Muscle of arm (tissue), 12 donors: ENCODE data around the gene TBL2. TPM values are rescaled to one million over a fixed set of nuclear protein-coding genes. Genes with fewer than 3 reads are reported as not detected.
A peak's percentile ranks its signal among the peaks of the same experiment; 100 is the strongest.
"Not testable (repeated sequence)": the region's sequence is repeated elsewhere in the genome, so short reads cannot be mapped to it uniquely, and the experiment has no call there.

Experiments
- DNase-seq: peaks from one replicate; pipeline ENCODE4 v3.0.0-alpha.2; 2013
- polyA plus RNA-seq, 12 donors: library from polyadenylated mRNA; unstranded; fragments of 120-200 nt; gene quantifications; one replicate each; pipeline ENCODE4 v1.2.1, GENCODE V29; 2013; ENCODE audit not compliant: insufficient read length in 12 of 12

TBL2 gene
- polyA plus RNA-seq, 12 donors: 21.6 to 48.7 (median 26.5) TPM; not detected in 1

- no peak for DNase-seq
These were observed 4.6 kb downstream of the TBL2 start for GRCh38 chr7:73573791-73574190.

- DNase-seq: no peak
These were observed 5.1 kb downstream of the TBL2 start for GRCh38 chr7:73573276-73573675.

DNA sequence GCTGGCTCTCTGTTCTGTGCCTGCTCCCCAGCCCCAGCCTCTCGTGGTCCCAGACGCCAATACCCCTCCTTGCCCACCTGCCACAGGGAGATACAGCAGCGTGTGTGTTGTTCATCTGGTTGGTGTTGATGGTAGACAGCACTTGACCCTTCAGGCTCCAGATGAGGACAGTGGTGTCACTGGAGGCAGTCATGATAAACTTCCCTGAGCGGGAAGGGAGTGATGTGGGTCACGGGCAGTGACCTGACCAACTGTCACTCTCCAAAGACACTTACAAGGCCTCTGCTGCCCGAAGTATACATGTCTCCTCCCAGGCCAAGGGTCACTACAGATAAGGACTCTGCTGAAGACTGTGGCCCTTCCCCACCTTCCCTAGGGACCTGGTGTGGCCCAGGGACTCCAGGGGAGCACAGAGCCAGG, 5.6 kb downstream of the TBL2 start:
- no peak for DNase-seq

DNA sequence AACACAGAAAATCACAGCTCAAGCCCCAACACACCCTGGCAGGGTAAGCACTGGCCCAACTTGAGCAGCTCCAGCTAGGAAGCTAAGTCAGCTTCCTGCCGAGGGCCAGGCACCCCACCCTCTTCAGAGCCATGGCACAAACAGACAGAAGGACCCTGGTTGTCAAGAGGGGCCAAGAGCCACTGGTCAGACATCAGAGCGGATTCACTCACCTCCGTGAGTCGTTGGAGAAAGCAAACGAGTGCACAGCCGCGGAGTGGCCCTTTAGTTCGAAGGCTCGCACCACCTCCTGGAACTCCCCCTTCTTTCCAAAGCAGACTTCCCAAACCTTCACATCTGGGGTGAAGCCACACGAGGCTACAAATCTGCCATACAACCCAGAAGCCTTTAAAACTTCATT, 7.4 kb downstream of the TBL2 start:
- no peak for DNase-seq

DNA sequence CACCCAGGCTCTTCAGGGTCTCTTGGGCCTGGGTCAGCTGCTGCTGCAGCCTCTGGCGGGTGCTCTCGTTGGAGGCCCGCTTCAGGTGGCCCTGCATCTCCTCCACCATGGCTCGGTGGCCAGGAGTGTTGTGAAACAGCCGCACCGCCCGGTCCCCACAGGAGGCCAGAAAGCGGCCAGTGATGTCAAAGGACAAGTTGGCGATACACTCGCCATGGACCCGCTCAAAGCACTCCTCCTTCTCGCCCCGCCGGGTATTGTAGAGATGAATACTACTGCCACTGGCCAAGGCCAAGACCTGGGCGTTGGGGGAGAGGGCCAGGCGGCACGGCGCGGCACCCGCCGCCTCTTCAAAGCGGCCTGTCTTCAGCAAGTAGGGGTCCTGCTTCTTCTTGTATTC, 7.9 kb downstream of the TBL2 start:
- DNase-seq: no peak

DNA sequence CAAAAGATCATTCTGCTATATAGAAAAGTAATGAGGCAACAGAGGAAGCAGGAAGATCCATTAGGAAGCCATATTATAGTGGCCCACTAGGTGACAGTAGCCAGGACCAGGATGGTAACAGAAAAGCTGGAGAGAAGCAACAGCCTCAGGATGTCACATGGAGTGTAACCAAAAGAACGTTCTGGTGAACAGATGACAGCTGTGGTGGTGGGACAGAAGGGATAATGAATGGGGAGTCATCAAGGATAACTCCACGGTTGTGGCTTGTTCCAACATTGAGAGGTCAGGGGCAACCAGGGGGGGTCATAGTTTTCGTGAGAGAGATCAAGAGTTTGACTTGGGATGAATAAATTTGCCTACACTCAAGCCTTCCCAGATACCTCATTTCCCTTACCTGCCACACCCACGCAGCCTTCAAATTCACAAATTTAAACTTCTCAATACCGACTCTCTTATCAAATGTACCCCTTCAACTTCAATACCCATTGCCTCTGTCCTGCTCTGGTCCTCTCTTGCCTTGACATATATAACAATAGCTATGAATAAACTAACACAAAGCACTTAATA, 9.3 kb downstream of the TBL2 start:
- DNase-seq: no peak

DNA sequence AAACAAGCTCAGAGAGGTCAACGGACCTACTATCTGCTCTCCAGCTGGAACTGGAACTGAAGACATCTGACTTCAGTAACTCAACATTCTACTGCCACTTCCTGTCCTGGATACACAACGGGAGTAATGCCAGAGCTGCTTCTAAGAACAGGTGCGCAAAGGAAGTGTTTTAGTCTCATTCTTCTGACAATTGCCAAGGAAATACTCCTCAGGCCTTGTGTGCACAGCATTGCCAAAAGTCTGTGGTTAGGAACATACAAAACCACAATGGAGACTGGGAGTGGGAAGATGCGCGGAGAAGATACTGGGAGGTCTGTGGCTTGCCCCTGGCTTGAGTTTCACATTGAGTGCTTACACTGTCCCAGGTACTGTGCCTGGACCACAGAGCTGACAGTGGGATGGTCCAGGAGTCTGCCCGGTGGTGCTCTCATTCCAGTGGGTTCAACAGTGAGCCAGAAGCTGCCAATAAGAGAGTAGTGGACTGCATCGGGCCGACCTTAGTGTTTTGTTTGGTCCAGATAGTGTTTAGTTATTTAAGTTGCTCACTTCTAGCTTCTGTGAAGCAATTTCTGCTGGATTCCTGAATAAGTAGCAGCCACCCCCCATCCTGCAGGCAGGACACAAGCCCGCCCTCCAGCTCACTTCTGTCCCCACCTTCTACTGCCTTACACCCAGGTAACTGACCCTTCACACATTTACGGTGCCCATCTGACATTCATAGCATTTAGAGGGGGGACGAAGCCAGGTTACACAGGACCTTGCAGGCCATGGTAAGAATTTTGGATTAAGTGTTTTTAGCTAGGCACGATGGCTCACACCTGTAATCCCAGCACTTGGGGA, 10.3 kb downstream of the TBL2 start:
- DNase-seq: no peak

GRCh38 chr7:73567140-73567539, 11.2 kb downstream of the TBL2 start:
- DNase-seq: no peak

- DNase-seq: not testable (repeated sequence)
These were observed 11.9 kb downstream of the TBL2 start for GRCh38 chr7:73566431-73566830.

GRCh38 chr7:73565675-73566340, 12.6 kb downstream of the TBL2 start:
- no peak for DNase-seq

DNA sequence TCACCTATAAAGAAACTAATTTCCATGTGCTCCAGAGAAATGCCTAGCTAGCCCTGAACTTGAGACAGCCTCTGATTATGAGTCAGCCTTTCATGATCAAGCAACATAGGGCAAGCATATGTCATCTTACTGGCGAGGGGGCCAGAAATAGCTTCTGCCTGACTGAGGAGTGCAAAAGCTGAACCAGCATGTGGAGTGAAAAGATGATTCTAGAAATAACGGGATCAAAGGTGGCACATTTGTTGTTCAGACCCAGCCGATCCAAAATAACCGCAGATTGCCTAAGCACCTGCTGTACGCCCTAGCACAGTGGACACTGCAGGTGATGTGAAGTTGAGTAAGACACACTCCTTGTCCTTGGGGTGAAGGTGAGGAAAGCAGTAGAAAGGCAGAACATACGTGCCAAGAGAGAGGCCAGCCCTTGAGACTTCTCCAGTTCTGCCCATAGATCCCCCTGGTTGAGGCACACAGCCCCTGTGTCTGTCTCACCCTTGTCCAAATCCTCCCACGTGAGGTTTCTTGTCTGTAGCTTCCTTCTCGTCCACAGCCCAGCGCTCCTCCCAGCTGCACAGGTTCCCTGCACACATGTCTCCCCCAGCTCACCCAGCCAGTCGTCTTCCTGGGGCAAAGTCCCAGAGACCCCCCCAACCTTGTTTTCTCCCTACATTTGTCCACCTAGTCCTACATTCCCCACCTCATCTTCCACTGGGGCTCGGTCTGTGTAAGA, 18.1 kb downstream of the TBL2 start:
- no peak for DNase-seq

DNA sequence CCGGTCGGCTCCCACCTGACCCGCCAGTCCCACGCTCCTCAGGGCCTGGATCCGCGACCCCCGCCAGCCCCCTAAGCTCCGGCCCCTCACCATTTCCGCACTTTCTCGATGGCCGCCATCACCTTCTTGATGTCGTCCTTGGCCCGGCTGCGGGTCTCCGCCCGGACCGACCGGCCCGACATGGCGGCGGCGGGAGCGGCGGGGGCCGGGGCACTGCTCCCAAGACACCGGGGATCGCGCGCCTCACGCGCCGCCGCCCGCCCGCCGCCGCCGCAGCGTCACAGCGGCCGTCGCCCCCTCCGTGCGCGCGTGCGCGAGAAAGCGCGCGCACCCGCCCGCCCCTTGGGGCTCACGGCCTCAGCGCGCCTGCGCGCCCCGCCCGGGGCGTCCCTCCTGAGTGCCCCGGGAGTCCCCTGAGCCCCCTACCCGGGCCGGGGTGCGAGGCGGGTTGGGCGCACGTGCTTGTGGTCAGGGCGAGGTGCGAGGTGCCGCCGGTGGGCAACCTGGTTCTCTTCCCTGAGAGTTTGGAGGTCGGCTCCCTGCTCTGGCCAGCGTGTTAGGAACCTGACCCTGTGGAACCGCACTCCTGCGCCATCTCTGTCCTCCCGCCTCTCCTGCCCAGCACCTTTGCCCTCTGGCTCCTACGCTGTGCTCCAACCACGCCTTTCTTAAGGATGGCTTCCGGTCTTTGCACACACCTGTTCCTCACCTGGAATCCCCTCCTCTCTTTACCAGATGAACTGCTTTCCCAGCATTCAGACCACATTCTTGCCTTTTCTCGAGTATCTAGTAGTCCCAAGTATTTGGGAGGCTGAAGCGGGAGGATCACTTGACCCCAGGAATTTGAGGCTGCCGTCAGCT, 20.8 kb downstream of the TBL2 start, which contains the start of gene BCL7B:
TSS of gene BCL7B (minus strand) at position 294 of the 861 bp plus-strand sequence. CDS start at position 182, 112 bp downstream.
- DNase-seq: peak; percentile 35

- DNase-seq: peak; percentile 86
These were observed 21.3 kb downstream of the TBL2 start for GRCh38 chr7:73557108-73557396.

- no peak for DNase-seq
These were observed 21.9 kb downstream of the TBL2 start for GRCh38 chr7:73556208-73557107.

DNA sequence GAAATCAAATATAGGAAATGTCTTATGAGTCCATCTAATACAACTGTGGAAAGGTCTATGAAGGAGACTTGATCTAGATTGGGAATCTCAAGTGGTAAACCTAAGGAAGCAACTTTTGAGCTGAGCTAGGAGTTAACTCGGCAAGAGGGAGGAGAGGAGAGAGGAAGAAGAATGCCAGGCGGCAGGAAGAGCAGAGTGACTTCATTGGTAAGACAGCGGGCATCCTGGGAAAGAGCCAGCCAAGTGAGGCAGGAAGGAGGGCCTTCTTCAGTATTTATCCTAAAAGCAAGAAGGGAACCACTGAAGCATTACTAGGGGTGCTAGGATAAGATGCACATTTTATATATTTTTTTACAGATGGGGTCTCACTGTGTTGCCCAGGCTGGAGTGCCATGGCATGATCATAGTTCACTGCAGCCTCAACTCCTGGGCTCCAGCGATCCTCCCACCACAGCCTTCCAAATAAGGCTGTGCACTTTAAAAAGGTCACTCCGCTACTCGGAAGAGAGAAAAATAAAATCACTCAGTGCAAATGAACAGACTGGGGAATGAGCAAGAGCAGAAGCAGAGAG, 22.9 kb downstream of the TBL2 start:
- DNase-seq: no peak

DNA sequence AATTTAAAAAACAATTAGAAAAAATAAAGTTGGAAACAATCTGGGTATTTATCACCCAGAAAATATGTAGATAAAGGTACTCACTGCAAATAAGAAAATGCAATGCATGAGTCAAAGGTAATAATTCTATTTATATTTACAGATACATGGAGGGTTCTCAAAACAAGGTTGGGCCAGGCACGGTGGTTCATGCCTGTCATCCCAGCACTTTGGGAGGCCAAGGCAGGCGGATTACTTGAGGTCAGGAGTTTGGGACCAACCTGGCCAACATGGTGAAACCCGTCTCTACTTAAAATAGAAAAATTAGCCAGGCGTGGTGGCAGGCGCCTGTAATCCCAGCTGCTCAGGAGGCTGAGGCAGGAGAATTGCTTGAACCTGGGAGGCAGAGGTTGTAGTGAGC, 28.3 kb downstream of the TBL2 start:
- DNase-seq: not testable (repeated sequence)

GRCh38 chr7:73549176-73549575, 29.2 kb downstream of the TBL2 start:
- DNase-seq: no peak

DNA sequence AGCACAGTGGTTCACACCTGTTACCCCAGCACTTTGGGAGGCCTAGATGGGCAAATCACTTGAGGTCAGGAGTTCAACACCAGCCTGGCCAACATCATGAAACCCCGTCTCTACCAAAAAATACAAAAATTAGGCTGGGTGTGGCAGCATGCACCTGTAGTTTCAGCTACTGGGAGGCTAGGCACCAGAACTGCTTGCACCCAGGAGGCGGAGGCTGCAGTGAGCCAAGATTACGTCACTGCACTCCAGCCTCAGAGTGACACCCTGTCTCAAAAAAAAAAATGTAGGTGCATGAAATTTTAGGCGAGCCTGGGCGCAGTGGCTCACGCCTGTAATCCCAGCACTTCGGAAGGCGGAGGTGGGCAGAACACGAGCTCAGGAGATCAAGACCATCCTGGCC, 30.5 kb downstream of the TBL2 start:
- no peak for DNase-seq

GRCh38 chr7:73544678-73545077, 33.7 kb downstream of the TBL2 start:
- no peak for DNase-seq

- no peak for DNase-seq
These were observed 36.7 kb downstream of the TBL2 start for GRCh38 chr7:73541722-73542121.
